ENCODE data around the gene CDH23.

DNA sequence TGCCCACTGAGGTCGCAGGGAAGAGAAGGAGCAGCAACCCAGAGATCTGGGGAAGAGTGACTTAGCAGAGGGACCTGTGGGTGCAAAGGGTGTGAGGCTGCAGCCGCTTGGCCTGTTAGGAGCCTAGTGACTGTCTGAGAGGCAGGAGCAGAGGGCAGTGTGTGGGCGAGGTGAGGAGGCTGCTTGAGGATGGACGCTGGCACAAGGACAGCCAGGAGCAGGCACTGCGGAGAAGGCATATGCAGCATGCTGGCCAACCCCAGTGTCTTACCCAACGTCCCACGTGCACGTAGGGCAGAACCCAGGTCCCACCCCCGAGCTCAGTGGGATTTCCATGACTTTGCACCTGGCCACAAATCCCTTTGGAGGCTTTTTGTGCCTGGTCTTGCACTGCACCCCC is 268.7 kb downstream of the CDH23 start:
- TF ChIP-seq, protein P1, sequence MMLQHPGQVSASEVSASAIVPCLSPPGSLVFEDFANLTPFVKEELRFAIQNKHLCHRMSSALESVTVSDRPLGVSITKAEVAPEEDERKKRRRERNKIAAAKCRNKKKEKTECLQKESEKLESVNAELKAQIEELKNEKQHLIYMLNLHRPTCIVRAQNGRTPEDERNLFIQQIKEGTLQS (IDR thresholded peaks at IDR 0.05; ENCODE audit: borderline replicate concordance, extremely low read depth, low read depth, low read length) = no peak
- TF ChIP-seq, protein P2, sequence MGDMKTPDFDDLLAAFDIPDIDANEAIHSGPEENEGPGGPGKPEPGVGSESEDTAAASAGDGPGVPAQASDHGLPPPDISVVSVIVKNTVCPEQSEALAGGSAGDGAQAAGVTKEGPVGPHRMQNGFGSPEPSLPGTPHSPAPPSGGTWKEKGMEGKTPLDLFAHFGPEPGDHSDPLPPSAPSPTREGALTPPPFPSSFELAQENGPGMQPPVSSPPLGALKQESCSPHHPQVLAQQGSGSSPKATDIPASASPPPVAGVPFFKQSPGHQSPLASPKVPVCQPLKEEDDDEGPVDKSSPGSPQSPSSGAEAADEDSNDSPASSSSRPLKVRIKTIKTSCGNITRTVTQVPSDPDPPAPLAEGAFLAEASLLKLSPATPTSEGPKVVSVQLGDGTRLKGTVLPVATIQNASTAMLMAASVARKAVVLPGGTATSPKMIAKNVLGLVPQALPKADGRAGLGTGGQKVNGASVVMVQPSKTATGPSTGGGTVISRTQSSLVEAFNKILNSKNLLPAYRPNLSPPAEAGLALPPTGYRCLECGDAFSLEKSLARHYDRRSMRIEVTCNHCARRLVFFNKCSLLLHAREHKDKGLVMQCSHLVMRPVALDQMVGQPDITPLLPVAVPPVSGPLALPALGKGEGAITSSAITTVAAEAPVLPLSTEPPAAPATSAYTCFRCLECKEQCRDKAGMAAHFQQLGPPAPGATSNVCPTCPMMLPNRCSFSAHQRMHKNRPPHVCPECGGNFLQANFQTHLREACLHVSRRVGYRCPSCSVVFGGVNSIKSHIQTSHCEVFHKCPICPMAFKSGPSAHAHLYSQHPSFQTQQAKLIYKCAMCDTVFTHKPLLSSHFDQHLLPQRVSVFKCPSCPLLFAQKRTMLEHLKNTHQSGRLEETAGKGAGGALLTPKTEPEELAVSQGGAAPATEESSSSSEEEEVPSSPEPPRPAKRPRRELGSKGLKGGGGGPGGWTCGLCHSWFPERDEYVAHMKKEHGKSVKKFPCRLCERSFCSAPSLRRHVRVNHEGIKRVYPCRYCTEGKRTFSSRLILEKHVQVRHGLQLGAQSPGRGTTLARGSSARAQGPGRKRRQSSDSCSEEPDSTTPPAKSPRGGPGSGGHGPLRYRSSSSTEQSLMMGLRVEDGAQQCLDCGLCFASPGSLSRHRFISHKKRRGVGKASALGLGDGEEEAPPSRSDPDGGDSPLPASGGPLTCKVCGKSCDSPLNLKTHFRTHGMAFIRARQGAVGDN (IDR thresholded peaks at IDR 0.05) = no peak
- TF ChIP-seq KDM1A (IDR thresholded peaks at IDR 0.05; ENCODE audit: borderline replicate concordance) (no peak), SMAD1 (IDR thresholded peaks at IDR 0.05; ENCODE audit: low read depth, partially characterized antibody) (no peak)
- TF ChIP-seq, protein P3, sequence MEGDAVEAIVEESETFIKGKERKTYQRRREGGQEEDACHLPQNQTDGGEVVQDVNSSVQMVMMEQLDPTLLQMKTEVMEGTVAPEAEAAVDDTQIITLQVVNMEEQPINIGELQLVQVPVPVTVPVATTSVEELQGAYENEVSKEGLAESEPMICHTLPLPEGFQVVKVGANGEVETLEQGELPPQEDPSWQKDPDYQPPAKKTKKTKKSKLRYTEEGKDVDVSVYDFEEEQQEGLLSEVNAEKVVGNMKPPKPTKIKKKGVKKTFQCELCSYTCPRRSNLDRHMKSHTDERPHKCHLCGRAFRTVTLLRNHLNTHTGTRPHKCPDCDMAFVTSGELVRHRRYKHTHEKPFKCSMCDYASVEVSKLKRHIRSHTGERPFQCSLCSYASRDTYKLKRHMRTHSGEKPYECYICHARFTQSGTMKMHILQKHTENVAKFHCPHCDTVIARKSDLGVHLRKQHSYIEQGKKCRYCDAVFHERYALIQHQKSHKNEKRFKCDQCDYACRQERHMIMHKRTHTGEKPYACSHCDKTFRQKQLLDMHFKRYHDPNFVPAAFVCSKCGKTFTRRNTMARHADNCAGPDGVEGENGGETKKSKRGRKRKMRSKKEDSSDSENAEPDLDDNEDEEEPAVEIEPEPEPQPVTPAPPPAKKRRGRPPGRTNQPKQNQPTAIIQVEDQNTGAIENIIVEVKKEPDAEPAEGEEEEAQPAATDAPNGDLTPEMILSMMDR (IDR thresholded peaks at IDR 0.05 in 2 of 3, conservative IDR thresholded peaks at IDR 0.05 in 1 of 3; ENCODE audit: control insufficient read depth in 2 of 3, extremely low read depth in 1 of 3, insufficient read depth in 1 of 3, low read depth in 3 of 3, low read length in 3 of 3) = no peak

Data from GM12878 (cell line).